ENCODE results near the gene RAI1.

DNA sequence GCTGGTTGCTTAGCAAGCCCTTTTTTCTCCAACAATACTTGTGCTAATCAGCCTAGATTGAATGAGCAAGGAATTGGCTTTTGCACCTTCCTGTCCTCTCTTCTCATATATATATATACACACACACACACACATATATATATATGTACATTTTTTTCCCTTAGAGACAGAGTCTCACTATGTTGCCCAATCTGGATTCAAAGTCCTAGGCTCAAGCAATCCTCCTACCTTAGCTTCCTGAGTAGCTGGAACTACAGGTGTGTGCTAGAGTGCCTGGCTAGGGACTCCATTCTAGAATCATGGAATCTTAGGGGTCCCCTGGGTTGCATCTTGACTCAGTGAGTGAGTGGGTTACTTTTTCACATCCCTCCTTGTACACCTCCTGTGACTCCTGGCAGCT is 27.0 kb downstream of the RAI1 start:
- TF ChIP-seq, protein P1, sequence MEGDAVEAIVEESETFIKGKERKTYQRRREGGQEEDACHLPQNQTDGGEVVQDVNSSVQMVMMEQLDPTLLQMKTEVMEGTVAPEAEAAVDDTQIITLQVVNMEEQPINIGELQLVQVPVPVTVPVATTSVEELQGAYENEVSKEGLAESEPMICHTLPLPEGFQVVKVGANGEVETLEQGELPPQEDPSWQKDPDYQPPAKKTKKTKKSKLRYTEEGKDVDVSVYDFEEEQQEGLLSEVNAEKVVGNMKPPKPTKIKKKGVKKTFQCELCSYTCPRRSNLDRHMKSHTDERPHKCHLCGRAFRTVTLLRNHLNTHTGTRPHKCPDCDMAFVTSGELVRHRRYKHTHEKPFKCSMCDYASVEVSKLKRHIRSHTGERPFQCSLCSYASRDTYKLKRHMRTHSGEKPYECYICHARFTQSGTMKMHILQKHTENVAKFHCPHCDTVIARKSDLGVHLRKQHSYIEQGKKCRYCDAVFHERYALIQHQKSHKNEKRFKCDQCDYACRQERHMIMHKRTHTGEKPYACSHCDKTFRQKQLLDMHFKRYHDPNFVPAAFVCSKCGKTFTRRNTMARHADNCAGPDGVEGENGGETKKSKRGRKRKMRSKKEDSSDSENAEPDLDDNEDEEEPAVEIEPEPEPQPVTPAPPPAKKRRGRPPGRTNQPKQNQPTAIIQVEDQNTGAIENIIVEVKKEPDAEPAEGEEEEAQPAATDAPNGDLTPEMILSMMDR (IDR thresholded peaks at IDR 0.05), result no peak
- no peak for TF ChIP-seq POLR2A (IDR thresholded peaks at IDR 0.05)

Measured in lower leg skin (tissue), 3 donors.